Measurements from ENCODE around the gene BCAP31.

DNA sequence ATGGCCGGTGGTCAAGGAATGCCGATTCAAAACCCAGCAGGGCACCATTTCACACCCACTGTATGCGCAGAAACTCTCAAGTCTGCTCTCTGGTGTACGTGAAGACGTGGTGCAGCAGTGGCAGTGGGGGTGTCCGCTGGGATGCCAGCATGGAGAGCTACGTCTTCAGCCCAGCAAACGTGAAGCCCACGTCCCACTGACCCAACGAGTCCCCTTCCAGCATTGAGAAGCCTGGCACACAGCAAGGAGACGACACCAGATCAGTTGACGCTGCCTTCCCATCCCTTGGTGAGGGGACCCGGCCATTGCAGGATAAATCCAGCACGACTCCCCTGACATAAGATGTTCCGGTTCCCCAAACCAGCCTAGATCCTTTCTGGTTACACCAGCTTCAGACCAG, 37.7 kb upstream of the BCAP31 start:
- TF ChIP-seq, protein P1, sequence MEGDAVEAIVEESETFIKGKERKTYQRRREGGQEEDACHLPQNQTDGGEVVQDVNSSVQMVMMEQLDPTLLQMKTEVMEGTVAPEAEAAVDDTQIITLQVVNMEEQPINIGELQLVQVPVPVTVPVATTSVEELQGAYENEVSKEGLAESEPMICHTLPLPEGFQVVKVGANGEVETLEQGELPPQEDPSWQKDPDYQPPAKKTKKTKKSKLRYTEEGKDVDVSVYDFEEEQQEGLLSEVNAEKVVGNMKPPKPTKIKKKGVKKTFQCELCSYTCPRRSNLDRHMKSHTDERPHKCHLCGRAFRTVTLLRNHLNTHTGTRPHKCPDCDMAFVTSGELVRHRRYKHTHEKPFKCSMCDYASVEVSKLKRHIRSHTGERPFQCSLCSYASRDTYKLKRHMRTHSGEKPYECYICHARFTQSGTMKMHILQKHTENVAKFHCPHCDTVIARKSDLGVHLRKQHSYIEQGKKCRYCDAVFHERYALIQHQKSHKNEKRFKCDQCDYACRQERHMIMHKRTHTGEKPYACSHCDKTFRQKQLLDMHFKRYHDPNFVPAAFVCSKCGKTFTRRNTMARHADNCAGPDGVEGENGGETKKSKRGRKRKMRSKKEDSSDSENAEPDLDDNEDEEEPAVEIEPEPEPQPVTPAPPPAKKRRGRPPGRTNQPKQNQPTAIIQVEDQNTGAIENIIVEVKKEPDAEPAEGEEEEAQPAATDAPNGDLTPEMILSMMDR (IDR thresholded peaks at IDR 0.05; ENCODE audit: insufficient read depth, low read length): no peak
- TF ChIP-seq POLR2AphosphoS5 (IDR thresholded peaks at IDR 0.05; ENCODE audit: low read depth): no peak
- TF ChIP-seq REST (IDR thresholded peaks at IDR 0.05; ENCODE audit: insufficient replicate concordance, low read depth): no peak

Data from HL-60 (cell line).